ENCODE measurements around the gene CHRNA3. TPM values are rescaled to one million over a fixed set of nuclear protein-coding genes. Genes with fewer than 3 reads are reported as not detected.

CHRNA3 gene
- total RNA-seq, 1 donor from 2014 or later, result 1.6 TPM

DNA sequence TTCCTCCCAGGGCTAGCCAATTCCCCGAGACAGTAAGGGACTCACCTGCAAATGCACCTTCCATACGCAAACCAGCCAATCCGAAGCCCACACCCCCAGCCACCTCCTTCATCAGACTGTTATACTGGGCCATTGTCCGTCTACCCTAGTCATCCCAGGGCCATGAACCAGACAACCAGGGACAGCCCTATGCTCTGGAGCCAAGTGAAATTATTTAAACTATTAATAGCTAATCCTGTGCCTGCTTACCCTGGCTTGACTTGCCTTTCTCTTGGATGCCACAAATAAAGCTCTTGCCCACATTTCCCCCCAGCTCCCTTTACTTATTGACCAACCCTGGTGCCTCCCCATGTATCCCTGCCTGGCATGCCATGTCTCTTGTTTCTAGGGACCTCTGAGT is 24.2 kb upstream of the CHRNA3 start:
- Histone ChIP-seq H3K4me3 (no peak overlapping the region), H3K9ac (no peak overlapping the region), H3K4me2 (no peak overlapping the region), H3K9me3 (ENCODE audit: low read depth) (no peaks in the 10 kb centered on the region), H3K36me3 (no peaks in the 10 kb centered on the region), H2AFZ (replicated peaks) (no peak overlapping the region), H3K79me2 (ENCODE audit: low read depth) (no peaks in the 10 kb centered on the region), H4K20me1 (ENCODE audit: low read depth) (no peaks in the 10 kb centered on the region), H3K4me1 (peaks cover 6% of the 10 kb centered on the region), H3F3A (ENCODE audit: low read depth) (peaks cover 11% of the 10 kb centered on the region), H3K27ac (no peak overlapping the region), H3K27me3 (peaks cover 24% of the 10 kb centered on the region)
- peaks cover 15% of the 10 kb centered on the region for H3K27me3 Mint-ChIP-seq (ENCODE audit: insufficient read depth, low read depth)
- no peaks in the 10 kb centered on the region for H3K9me3 Mint-ChIP-seq
- H3K4me1 Mint-ChIP-seq, result peaks cover 8% of the 10 kb centered on the region
- H3K36me3 Mint-ChIP-seq, result no peaks in the 10 kb centered on the region
- TF ChIP-seq EZH2phosphoT487 (IDR thresholded peaks at IDR 0.05), result no peak
- TF ChIP-seq CTCF (IDR thresholded peaks at IDR 0.05), result no peak
- no peak for TF ChIP-seq EZH2 (IDR thresholded peaks at IDR 0.05)
- DNase-seq (ENCODE audit: low spot score), result no peak
- no peak overlapping the region for H3K27ac Mint-ChIP-seq
- no peak overlapping the region for H3K4me3 Mint-ChIP-seq

- no peaks in the 10 kb centered on the region for H3K79me2 ChIP-seq (ENCODE audit: low read depth)
- no peak overlapping the region for H3K4me2 ChIP-seq
- no peaks in the 10 kb centered on the region for H3K36me3 ChIP-seq
- Mint-ChIP-seq H3K9me3 (no peaks in the 10 kb centered on the region), H3K27me3 (ENCODE audit: insufficient read depth, low read depth) (peaks cover 18% of the 10 kb centered on the region), H3K27ac (no peak overlapping the region), H3K4me3 (peak overlapping the region; percentile 84), H3K36me3 (no peaks in the 10 kb centered on the region), H3K4me1 (peaks cover 13% of the 10 kb centered on the region)
- H3K4me1 ChIP-seq, result peaks cover 6% of the 10 kb centered on the region
- H3F3A ChIP-seq (ENCODE audit: low read depth), result peaks cover 15% of the 10 kb centered on the region
- H3K27me3 ChIP-seq, result peaks cover 30% of the 10 kb centered on the region
- H3K27ac ChIP-seq, result no peak overlapping the region
- TF ChIP-seq CTCF (IDR thresholded peaks at IDR 0.05), result no peak
- no peak for TF ChIP-seq EZH2 (IDR thresholded peaks at IDR 0.05)
- no peak for TF ChIP-seq EZH2phosphoT487 (IDR thresholded peaks at IDR 0.05)
- no peaks in the 10 kb centered on the region for H3K9me3 ChIP-seq (ENCODE audit: low read depth)
- H3K9ac ChIP-seq, result no peak overlapping the region
- no peak overlapping the region for H3K4me3 ChIP-seq
- DNase-seq (ENCODE audit: low spot score), result no peak
- H2AFZ ChIP-seq (replicated peaks), result no peak overlapping the region
- no peaks in the 10 kb centered on the region for H4K20me1 ChIP-seq (ENCODE audit: low read depth)
These were observed 21.5 kb upstream of the CHRNA3 start for GRCh38 chr15:78642331-78642730.

GRCh38 chr15:78641749-78642275 is 21.0 kb upstream of the CHRNA3 start:
- peak overlapping the region; percentile 80 for H2AFZ ChIP-seq (replicated peaks)
- peaks cover 30% of the 10 kb centered on the region for H3K27me3 ChIP-seq
- Mint-ChIP-seq H3K4me1 (peaks cover 13% of the 10 kb centered on the region), H3K36me3 (no peaks in the 10 kb centered on the region), H3K27me3 (ENCODE audit: insufficient read depth, low read depth) (peaks cover 16% of the 10 kb centered on the region), H3K4me3 (peak overlapping the region; percentile 84), H3K27ac (no peak overlapping the region), H3K9me3 (no peaks in the 10 kb centered on the region)
- no peak overlapping the region for H3K27ac ChIP-seq
- peak overlapping the region; percentile 89 for H3K4me2 ChIP-seq
- H3F3A ChIP-seq (ENCODE audit: low read depth), result peaks cover 15% of the 10 kb centered on the region
- H3K79me2 ChIP-seq (ENCODE audit: low read depth), result no peaks in the 10 kb centered on the region
- no peaks in the 10 kb centered on the region for H3K9me3 ChIP-seq (ENCODE audit: low read depth)
- peaks cover 6% of the 10 kb centered on the region for H3K4me1 ChIP-seq
- H4K20me1 ChIP-seq (ENCODE audit: low read depth), result no peaks in the 10 kb centered on the region
- H3K36me3 ChIP-seq, result no peaks in the 10 kb centered on the region
- TF ChIP-seq EZH2 (IDR thresholded peaks at IDR 0.05), result no peak
- TF ChIP-seq CTCF (IDR thresholded peaks at IDR 0.05), result no peak
- no peak for TF ChIP-seq EZH2phosphoT487 (IDR thresholded peaks at IDR 0.05)
- peak overlapping the region; percentile 64 for H3K4me3 ChIP-seq
- no peak for DNase-seq (ENCODE audit: low spot score)
- H3K9ac ChIP-seq, result no peak overlapping the region

Measured in neural progenitor cell (in vitro differentiated cells).